GM12878 (cell line): ENCODE results near the gene BNIPL. TPM values are rescaled to one million over a fixed set of nuclear protein-coding genes. Genes with fewer than 3 reads are reported as not detected.

ENCODE experiments used
- BHLHE40 ChIP-seq, 2 experiments: fragments of 450-650 bp in 1 of 2; IDR thresholded peaks; 2 replicates each; pipeline ENCODE4 v1.6.1; 2011 to 2017; ENCODE audit warnings: low read depth in 2 of 2, borderline replicate concordance in 1 of 2, improper control_type of control experiment in 1 of 2, low read length in 1 of 2, mild to moderate bottlenecking in 1 of 2
- CHD2 ChIP-seq: IDR thresholded peaks from 2 replicates; pipeline ENCODE4 v1.6.1; 2011; ENCODE audit warnings: low read depth, low read length, improper control_type of control experiment, borderline replicate concordance
- CREM ChIP-seq: IDR thresholded peaks from 2 replicates; pipeline ENCODE4 v1.6.1; 2014; ENCODE audit warnings: antibody characterized with exemption, low read depth
- ETV6 ChIP-seq, 2 experiments: fragments of 450-650 bp in 1 of 2; IDR thresholded peaks in 1 of 2; conservative IDR thresholded peaks in 1 of 2; 2 replicates each; pipeline ENCODE4 v1.6.1; 2014; ENCODE audit warnings: antibody characterized with exemption in 1 of 2, borderline replicate concordance in 1 of 2, low read depth in 1 of 2, mild to moderate bottlenecking in 1 of 2, moderate library complexity in 1 of 2
- FOXM1 ChIP-seq: IDR thresholded peaks from 2 replicates; pipeline ENCODE4 v1.6.1; 2012; ENCODE audit warnings: low read depth, mild to moderate bottlenecking, inconsistent platforms, low read length, moderate library complexity
- IKZF1 ChIP-seq: fragments of 450-650 bp; conservative IDR thresholded peaks from 2 replicates; pipeline ENCODE4 v1.6.1; 2017; ENCODE audit warnings: antibody characterized with exemption, mild to moderate bottlenecking
- JUNB ChIP-seq: IDR thresholded peaks from 2 replicates; pipeline ENCODE4 v1.6.1; 2016; ENCODE audit warnings: antibody characterized with exemption, mild to moderate bottlenecking
- KDM1A ChIP-seq: fragments of 200-600 bp; sonication (generic); IDR thresholded peaks from 2 replicates; pipeline ENCODE4 v1.6.1; 2016; ENCODE audit warnings: borderline replicate concordance
- NFIC ChIP-seq: IDR thresholded peaks from 2 replicates; pipeline ENCODE4 v1.6.1; 2012; ENCODE audit warnings: low read depth, mild to moderate bottlenecking, inconsistent platforms, low read length, moderate library complexity
- NR2F1 ChIP-seq: fragments of 450-650 bp; conservative IDR thresholded peaks from 2 replicates; pipeline ENCODE4 v1.6.1; 2017; ENCODE audit warnings: mild to moderate bottlenecking
- POLR2A ChIP-seq: IDR thresholded peaks from 2 replicates; pipeline ENCODE4 v1.6.1; 2011; ENCODE audit warnings: low read depth, mild to moderate bottlenecking, low read length
- RAD51 ChIP-seq: fragments of 450-650 bp; IDR thresholded peaks from 2 replicates; pipeline ENCODE4 v1.6.1; 2016; ENCODE audit warnings: moderate library complexity, mild to moderate bottlenecking, inconsistent platforms
- SIN3A ChIP-seq: IDR thresholded peaks from 2 replicates; pipeline ENCODE4 v1.6.1; 2012; ENCODE audit warnings: low read depth, low read length, improper control_type of control experiment
- SIX5 ChIP-seq: IDR thresholded peaks from 2 replicates; pipeline ENCODE4 v1.6.1; 2011; ENCODE audit warnings: mild to moderate bottlenecking, low read depth, low read length, moderate library complexity; ENCODE audit not compliant: severe bottlenecking
- SKIL ChIP-seq: fragments of 450-650 bp; IDR thresholded peaks from 2 replicates; pipeline ENCODE4 v1.6.1; 2017; ENCODE audit warnings: mild to moderate bottlenecking, low read depth, inconsistent platforms; ENCODE audit not compliant: poor library complexity, severe bottlenecking
- SP1 ChIP-seq: IDR thresholded peaks from one replicate; pipeline ENCODE4 v1.6.1; 2011; ENCODE audit warnings: low read depth, low read length
- SPI1 ChIP-seq: IDR thresholded peaks from 2 replicates; pipeline ENCODE4 v1.6.1; 2011; ENCODE audit warnings: low read depth, mild to moderate bottlenecking, low read length, moderate library complexity, borderline replicate concordance; ENCODE audit not compliant: insufficient read depth
- SRF ChIP-seq, 2 experiments: IDR thresholded peaks; 2 replicates each; pipeline ENCODE4 v1.6.1; 2011; ENCODE audit warnings: low read depth in 2 of 2, low read length in 2 of 2, mild to moderate bottlenecking in 1 of 2, moderate library complexity in 1 of 2
- STAT1 ChIP-seq: fragments of 450-650 bp; conservative IDR thresholded peaks from 2 replicates; pipeline ENCODE4 v1.6.1; 2014; ENCODE audit warnings: antibody characterized with exemption, mild to moderate bottlenecking
- TARDBP ChIP-seq: IDR thresholded peaks from 2 replicates; pipeline ENCODE4 v1.6.1; 2016; ENCODE audit warnings: borderline replicate concordance
- ZNF217 ChIP-seq: fragments of 450-650 bp; IDR thresholded peaks from 2 replicates; pipeline ENCODE4 v1.6.1; 2017; ENCODE audit warnings: antibody characterized with exemption, mild to moderate bottlenecking
- polyA plus RNA-seq, 11 experiments: library from polyadenylated mRNA; depleted of rRNA in 4 of 11; unstranded in 6 of 11; stranded (reverse) in 5 of 11; fragments of >200 nt; fragmentation: Nextera tagmentation in 4 of 11; fragmentation: Illumina TruSeq in 1 of 11; extraction: Ambion mirVana in 4 of 11; extraction: Trizol in 1 of 11; gene quantifications; 1 replicate in 1 of 11; 2 replicates in 10 of 11; pipeline versions ENCODE4 v1.2.1 to v1.2.3, GENCODE V29; 2011 to 2016; ENCODE audit warnings: inconsistent platforms in 2 of 11, missing spikeins in 2 of 11, low read depth in 1 of 11
- total RNA-seq, 4 experiments: library from RNA; depleted of rRNA in 3 of 4; stranded (reverse); fragments of >200 nt in 3 of 4; fragmentation: Illumina TruSeq in 1 of 4; extraction: Trizol in 1 of 4; gene quantifications; 2 replicates each; pipeline versions ENCODE4 v1.2.1 to v1.2.3, GENCODE V29; 2013 to 2021
- TF ChIP-seq, protein P1 (sequence below): fragments of 150-350 bp; IDR thresholded peaks from 2 replicates; pipeline ENCODE4 v1.6.1; 2016; ENCODE audit warnings: low read depth, low read length
- TF ChIP-seq, protein P2 (sequence below): IDR thresholded peaks from 2 replicates; pipeline ENCODE4 v1.6.1; 2011; ENCODE audit warnings: borderline replicate concordance, low read depth, mild to moderate bottlenecking, moderate library complexity, low read length; ENCODE audit not compliant: insufficient read depth, poor library complexity, severe bottlenecking

The BNIPL gene
- total and polyA plus RNA-seq, 10 of the 15 experiments (the other 5 are each of a cell fraction or from before 2014, with no cell fraction given): 0.05 to 1.1 (median 0.17) TPM

DNA sequence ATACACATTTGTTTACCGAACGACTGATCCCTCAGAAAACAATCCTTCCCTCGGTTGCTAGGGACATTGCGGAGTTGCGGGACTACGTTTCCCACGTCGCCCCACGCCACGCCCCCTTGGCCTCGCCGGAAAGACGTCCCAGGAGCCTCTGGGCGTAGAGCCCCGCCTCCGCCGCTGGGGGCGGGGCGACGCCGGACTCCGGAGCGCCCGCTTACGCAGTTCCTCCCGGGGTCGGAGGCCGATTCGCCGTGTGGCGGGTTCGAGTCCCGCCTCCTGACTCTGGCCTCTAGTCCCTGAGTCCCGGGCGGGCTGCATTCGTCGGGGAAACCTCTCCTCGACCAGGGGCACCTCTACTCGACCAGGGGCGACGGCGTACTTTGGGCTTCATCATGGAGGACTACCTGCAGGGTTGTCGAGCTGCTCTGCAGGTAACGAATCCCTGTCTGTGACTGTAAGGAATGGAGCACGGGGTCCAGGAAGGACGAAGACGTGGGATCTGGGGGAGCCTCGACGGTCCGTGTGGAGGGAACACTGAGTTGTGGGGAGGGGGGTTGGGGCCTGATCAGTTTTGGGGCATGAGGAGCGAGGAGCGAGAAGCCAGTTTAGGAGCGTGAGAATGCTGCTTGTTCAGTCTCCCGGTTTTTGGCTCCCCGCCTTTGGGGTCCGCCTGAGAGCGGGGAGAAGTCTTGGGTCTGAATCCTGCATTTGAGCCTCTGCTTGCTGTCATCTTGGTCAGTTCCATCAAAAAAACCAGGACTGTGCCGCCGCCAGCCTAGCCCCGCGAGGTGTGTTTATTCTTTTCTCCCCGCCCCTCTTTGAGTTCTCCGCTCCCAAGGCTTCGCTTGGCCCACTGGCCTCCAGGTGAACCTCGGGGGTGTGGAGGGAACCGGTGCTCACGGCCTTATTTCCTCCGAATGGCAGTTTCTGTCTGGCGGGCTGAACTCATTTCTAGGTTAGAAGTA is 27.9 kb upstream of the BNIPL start, which contains the start of gene PRUNE1 (continued):
- TF ChIP-seq SP1 (peak; percentile 89), SIX5 (peak; percentile 83), STAT1 (0 out of 2 replicates have a peak, but pooled peaks have one; percentile 18), SPI1 (peak; percentile 66; the same call in 1 of the 2 replicates), SRF (IDR thresholded peaks at IDR 0.05; ENCODE audit: low read depth in 2 of 2, low read length in 2 of 2) (no peak), IKZF1 (peak; percentile 76; the same call in 1 of the 2 replicates), CHD2 (peak; percentile 72; the same call in 1 of the 2 replicates), SIN3A (0 out of 2 replicates have a peak, but pooled peaks have one; percentile 27), TARDBP (peak; percentile 81), ZNF217 (peak; percentile 83), FOXM1 (no peak), NFIC (no peak), CREM (peak; percentile 86; the same call in 1 of the 2 replicates), SKIL (peak; percentile 27), KDM1A (no peak), NR2F1 (peak; percentile 94), RAD51 (no peak), ETV6 (conservative IDR thresholded peaks at IDR 0.05 in 1 of 2, IDR thresholded peaks at IDR 0.05 in 1 of 2; ENCODE audit: borderline replicate concordance in 1 of 2, low read depth in 1 of 2) (no peak), POLR2A (peak; percentile 75), JUNB (no peak), BHLHE40 (IDR thresholded peaks at IDR 0.05; ENCODE audit: borderline replicate concordance in 1 of 2, low read depth in 2 of 2, low read length in 1 of 2) (peak in 1 of 2 experiments; percentile 5; a peak in 1 of 4 replicates)
- TF ChIP-seq, protein P1, sequence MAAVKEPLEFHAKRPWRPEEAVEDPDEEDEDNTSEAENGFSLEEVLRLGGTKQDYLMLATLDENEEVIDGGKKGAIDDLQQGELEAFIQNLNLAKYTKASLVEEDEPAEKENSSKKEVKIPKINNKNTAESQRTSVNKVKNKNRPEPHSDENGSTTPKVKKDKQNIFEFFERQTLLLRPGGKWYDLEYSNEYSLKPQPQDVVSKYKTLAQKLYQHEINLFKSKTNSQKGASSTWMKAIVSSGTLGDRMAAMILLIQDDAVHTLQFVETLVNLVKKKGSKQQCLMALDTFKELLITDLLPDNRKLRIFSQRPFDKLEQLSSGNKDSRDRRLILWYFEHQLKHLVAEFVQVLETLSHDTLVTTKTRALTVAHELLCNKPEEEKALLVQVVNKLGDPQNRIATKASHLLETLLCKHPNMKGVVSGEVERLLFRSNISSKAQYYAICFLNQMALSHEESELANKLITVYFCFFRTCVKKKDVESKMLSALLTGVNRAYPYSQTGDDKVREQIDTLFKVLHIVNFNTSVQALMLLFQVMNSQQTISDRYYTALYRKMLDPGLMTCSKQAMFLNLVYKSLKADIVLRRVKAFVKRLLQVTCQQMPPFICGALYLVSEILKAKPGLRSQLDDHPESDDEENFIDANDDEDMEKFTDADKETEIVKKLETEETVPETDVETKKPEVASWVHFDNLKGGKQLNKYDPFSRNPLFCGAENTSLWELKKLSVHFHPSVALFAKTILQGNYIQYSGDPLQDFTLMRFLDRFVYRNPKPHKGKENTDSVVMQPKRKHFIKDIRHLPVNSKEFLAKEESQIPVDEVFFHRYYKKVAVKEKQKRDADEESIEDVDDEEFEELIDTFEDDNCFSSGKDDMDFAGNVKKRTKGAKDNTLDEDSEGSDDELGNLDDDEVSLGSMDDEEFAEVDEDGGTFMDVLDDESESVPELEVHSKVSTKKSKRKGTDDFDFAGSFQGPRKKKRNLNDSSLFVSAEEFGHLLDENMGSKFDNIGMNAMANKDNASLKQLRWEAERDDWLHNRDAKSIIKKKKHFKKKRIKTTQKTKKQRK: no peak
- TF ChIP-seq, protein P2, sequence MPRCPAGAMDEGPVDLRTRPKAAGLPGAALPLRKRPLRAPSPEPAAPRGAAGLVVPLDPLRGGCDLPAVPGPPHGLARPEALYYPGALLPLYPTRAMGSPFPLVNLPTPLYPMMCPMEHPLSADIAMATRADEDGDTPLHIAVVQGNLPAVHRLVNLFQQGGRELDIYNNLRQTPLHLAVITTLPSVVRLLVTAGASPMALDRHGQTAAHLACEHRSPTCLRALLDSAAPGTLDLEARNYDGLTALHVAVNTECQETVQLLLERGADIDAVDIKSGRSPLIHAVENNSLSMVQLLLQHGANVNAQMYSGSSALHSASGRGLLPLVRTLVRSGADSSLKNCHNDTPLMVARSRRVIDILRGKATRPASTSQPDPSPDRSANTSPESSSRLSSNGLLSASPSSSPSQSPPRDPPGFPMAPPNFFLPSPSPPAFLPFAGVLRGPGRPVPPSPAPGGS: no peak
